T-helper 22 cell (primary cell): Measurements from ENCODE around the gene HYI.
"Not testable (repeated sequence)": the region's sequence is repeated elsewhere in the genome, so short reads cannot be mapped to it uniquely, and the experiment has no call there.

Experiments used
- DNase-seq: peaks from one replicate; pipeline ENCODE4 v3.0.0-alpha.2; 2020; ENCODE audit warnings: low read depth

HYI gene

GRCh38 chr1:43464681-43465504, 11.2 kb upstream of the HYI start:
- no peak for DNase-seq

DNA sequence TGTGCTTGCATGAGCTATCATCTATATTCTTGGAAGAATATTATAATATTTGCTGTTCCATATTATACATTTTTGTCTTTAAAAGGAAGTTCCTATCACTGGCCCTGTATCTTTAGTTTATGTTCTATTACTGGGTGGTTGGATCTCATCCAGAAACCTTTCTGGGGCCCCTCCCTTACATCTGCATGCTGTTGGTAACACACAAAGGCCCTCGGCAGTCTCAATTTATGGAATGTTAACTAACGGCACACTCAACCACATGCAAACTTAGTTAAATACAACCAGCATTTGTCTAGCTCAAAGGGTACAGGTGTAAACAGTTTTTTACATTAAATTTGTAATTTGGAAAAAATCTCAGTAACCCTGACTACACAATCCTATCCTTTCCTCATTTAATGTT, 9.7 kb upstream of the HYI start:
- no peak for DNase-seq

GRCh38 chr1:43460988-43461693, 7.4 kb upstream of the HYI start:
- DNase-seq = no peak

DNA sequence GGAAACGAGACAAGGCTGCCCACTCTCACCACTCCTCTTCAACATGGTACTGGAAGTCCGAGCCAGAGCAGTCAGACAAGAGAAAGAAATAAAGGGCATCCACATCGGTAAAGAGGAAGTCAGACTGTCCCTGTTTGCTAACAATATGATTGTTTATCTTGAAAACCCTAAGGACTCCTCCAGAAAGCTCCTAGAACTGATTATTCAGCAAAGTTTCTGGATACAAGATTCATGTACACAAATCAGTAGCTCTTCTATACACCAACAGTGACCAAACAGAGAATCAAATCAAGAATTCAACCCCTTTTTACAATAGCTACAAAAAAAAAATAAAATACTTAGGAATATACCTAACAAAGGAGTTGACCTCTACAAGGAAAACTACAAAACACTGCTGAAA, 4.6 kb upstream of the HYI start:
- not testable (repeated sequence) for DNase-seq

DNA sequence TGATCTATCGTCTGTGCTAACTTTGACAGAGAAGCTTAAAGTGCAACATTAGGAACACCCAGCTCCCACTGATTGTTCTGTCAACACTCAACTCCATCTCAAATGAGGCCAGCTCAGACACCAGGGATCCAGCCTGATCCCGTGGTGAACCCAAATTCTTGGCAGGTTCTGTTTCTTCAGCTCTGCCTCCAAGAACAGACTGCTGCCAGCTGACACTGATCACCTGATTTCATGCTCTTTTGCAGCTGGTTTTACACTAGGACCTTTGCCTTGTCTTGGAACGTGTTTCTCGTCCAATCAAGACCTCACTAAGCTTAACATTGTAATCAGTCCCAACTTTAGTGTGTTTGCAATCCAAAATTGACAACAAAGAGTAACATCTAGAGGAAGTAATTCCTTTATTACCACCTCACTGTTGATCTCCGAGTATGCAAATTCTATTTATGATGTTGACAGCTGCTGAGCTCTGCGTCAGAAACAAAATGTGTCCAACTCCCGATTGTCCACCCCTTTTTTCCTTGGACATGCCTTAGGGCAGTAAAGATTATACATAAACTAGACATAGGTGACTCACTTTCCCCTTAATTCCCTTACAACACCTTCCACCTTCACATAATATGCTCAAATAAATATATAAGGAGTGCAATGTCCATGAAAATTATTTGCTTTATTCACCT, 1.6 kb upstream of the HYI start:
- no peak for DNase-seq

- DNase-seq = peak; percentile 46
These were observed 710 bp upstream of the HYI start for GRCh38 chr1:43454270-43455011.

GRCh38 chr1:43452789-43453441, 816 bp downstream of the HYI start:
- no peak for DNase-seq

- DNase-seq = no peak
These were observed 1.8 kb downstream of the HYI start for GRCh38 chr1:43451701-43452532.

- DNase-seq = no peak
These were observed 2.6 kb downstream of the HYI start for GRCh38 chr1:43451157-43451591.

DNA sequence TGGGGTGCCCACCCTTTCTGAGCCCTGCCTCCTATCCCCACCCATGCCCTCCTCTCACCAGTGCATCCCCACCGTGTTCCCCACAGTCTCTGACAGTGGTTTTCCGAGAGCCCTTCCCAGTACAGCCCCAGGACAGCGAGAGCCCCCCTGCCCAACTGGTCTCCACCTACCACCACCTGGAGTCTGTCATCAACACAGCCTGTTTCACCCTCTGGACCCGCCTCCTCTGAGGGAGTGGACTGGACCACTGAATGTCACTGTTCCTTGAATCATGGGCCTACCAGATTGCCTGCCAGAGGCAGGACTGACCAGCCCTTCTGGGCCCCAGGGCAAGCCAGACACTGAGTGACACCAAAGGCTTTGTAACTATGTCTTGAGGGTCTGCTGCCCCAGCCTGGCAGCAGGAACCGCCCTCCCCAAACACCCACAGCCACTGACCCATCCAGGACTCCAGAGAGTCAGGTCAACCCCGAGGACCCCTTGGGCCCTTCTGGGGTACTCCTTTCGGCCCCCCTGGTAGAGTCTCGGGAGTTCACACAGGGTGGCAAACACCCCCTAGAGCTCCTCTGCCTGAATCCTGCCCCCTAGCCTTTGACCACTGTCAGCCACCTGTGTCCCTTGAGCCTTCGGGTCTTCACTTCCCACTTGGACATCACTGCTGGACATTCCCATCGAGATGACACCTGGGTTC, 3.3 kb downstream of the HYI start:
- DNase-seq = no peak

GRCh38 chr1:43449708-43450069, 4.0 kb downstream of the HYI start:
- DNase-seq = no peak

- DNase-seq = no peak
These were observed 4.6 kb downstream of the HYI start for GRCh38 chr1:43448955-43449707.

DNA sequence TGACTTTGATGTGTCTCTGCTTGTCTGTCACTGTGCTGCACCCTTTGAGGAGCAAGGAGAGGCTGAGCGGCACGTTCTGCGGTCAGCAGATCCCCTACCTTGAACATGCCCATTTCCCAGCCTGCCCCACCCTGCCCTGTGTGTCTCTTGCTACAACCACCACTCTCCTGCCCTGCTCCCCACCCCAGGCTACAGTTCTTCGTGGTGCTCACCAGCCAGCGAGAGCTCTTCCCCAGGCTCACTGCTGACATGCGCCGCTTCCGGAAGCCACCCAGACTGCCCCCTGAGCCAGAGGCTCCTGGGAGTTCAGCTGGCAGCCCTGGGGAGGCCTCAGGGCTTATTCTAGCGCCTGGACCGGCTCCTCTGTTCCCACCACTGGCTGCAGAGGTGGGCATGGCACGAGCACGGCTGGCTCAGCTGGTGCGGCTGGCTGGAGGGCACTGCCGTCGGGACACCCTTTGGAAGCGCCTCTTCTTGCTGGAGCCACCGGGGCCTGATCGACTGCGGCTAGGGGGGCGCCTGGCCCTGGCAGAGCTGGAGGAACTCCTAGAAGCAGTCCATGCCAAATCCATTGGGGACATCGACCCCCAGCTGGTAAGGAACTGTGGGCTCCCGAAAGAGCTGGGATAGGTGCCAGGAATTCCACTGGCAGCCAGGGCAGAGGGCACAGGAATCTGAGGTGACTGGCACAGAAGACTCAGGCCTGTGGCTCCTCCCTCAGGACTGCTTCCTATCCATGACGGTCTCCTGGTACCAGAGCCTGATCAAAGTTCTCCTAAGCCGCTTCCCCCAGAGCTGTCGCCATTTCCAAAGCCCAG, 5.6 kb downstream of the HYI start:
- no peak for DNase-seq

- DNase-seq = no peak
These were observed 6.6 kb downstream of the HYI start for GRCh38 chr1:43446881-43447835.

DNA sequence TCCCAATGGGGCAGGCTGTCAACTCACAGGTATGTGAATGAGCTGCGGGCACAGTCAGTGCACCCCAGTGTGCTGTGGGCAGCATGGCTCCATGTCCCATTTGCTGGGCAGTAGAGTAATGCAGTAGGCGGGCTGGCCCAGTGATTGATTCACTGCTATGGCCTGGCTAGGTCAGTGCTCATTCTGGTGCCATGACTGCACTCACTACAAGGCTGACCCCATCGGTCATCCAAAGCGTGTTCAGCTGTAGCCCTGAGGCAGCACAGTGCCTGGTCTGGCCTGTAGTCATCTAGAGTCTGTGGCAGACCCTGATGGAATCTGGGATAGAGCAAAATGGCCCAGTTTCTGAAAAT, 7.4 kb downstream of the HYI start:
- DNase-seq = no peak

DNA sequence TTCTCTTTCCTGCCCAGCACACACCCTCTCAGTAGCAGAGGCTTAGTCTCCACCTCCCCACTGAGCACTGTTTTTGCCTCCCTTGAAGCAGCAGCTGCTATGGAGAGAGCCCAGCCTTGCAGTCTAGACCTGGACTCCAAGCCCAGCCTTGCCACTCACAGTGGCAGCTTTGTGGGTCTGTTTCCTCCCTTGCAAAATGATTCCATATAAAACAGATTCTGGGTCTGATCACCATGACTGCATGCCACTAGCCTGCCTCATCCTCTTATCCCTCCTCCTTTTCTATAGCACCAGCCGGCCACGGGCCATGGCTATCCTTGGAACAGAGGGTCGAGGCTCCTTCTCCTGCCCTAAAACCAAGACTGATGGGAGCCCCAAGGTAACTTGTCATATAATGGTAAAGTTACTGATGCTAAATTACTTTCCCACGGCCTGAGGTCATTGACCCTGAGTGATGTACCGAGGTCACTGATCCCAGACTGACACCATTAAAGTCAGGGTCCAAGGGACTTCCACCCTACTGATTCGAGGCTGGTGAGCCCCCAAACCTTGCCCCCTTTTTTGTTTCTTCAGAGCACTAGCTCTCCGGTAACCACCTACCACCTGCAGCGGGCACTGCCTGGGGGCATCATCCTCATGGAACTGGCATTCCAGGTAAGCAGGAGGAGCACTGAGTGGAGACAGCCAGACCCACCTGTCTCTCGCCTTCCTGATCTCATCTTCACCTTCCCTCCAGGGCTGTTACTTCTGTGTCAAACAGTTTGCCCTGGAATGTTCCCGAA, 7.9 kb downstream of the HYI start:
- DNase-seq = no peak

DNA sequence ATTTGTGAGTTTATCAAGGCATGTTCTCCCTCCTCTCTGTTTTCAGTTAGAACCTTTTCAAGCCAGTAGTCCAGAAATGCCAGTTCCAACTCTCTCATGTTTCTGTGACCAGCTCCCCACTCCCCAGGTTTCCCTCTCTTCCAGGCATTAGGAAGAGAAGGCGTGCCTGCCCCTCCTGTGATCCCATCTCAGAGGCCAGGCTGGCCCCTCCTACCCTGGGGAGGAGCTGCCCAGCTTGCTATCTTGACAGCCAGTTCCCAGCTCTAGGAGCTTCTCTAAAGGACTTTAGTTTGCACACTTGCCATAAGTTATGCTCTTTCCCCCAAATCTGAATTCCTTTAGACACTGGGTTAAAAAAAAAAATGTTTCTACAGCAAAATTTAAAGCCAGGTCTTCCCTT, 8.9 kb downstream of the HYI start:
- DNase-seq = no peak
